Activated CD8-positive, alpha-beta T cell treated with anti-CD3 and anti-CD28 coated beads for 36 hours (primary cell): ENCODE data around the gene TENT4B. TPM values are rescaled to one million over a fixed set of nuclear protein-coding genes. Genes with fewer than 3 reads are reported as not detected.

Experiments used
- ATAC-seq: fragments of 200-7000 bp; cut with Tn5 transposase; one replicate; pipeline ENCODE4 v1.10.0; 2021; ENCODE audit warnings: mild to moderate bottlenecking, moderate library complexity
- CTCF ChIA-PET: fragments of 350-600 bp; sonication (Branson Sonifier 250); formaldehyde crosslinking; loops from one replicate; lab custom pipeline; 2021; ENCODE audit warnings: antibody characterized with exemption; lab: Charles Lee
- POLR2A ChIA-PET: fragments of 350-600 bp; sonication (Branson Sonifier 250); formaldehyde crosslinking; loops from one replicate; lab custom pipeline; 2021; ENCODE audit warnings: antibody characterized with exemption; lab: Charles Lee
- DNase-seq: peaks from one replicate; pipeline ENCODE4 v3.0.0-alpha.2; 2020
- H3K27ac Mint-ChIP-seq: one replicate; pipeline ENCODE4 v1.8.0; 2021; ENCODE audit warnings: mild to moderate bottlenecking, mixed read lengths
- H3K27me3 Mint-ChIP-seq: one replicate; pipeline ENCODE4 v1.8.0; 2021; ENCODE audit warnings: mixed read lengths
- H3K36me3 Mint-ChIP-seq: one replicate; pipeline ENCODE4 v1.8.0; 2021; ENCODE audit warnings: low read depth, mixed read lengths
- H3K4me1 Mint-ChIP-seq: one replicate; pipeline ENCODE4 v1.8.0; 2021; ENCODE audit warnings: low read depth, mixed read lengths
- H3K4me3 Mint-ChIP-seq: one replicate; pipeline ENCODE4 v1.8.0; 2021; ENCODE audit warnings: mild to moderate bottlenecking, moderate library complexity, mixed read lengths
- H3K9me3 Mint-ChIP-seq: one replicate; pipeline ENCODE4 v1.8.0; 2021; ENCODE audit warnings: mixed read lengths
- intact Hi-C: fragments of 100-400 bp; cut with micrococcal nuclease; formaldehyde crosslinking; loops from one replicate; pipeline ENCODE4 v1.10.0; 2022
- total RNA-seq, 2 experiments: library from RNA; stranded (reverse); gene quantifications; one replicate each; pipeline ENCODE4 v1.2.3, GENCODE V29; 2021
- TF ChIP-seq, protein P1 (sequence below): fragments of 200-600 bp; IDR thresholded peaks from one replicate; pipeline ENCODE4 v1.8.0; 2022; ENCODE audit warnings: antibody characterized with exemption, mild to moderate bottlenecking

TENT4B gene
- total RNA-seq, 2 experiments from 2014 or later, result 19.0 to 19.2 TPM

DNA sequence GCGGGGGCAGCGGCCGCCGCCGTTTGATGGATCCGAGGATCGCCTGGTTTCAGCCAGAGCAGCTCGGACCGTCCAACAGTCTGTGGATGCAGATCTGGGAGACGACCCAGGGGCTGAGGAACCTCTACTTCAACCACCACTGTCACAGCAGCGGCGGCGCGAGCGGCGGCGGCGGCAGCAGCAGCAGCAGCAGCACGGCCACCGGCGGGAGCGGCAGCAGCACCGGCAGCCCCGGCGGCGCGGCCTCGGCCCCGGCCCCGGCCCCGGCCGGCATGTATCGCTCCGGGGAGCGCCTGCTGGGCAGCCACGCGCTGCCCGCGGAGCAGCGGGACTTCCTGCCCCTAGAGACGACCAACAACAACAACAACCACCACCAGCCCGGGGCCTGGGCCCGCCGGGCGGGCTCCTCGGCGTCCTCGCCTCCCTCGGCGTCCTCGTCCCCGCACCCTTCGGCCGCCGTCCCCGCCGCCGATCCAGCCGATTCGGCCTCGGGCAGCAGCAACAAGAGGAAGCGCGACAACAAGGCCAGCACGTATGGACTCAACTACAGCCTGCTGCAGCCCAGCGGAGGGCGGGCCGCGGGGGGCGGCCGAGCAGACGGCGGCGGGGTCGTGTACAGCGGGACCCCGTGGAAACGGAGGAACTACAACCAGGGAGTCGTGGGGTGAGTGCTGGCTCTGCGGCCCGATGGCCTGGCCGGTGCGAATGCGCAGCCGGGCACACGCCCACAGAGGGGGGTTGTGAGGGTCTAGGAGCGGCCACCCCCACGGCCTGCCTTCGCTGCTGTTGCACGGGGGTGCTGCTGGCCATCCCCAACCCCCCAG, 702 bp downstream of the TENT4B start:
- H3K4me1 Mint-ChIP-seq, result peaks cover 38% of the 10 kb centered on the region
- peaks cover 19% of the 10 kb centered on the region for H3K36me3 Mint-ChIP-seq
- ATAC-seq, result no peak
- peak overlapping the region; percentile 83 for H3K4me3 Mint-ChIP-seq
- H3K27ac Mint-ChIP-seq, result peak overlapping the region; percentile 74
- ChIA-PET CTCF (no interaction called here), POLR2A (interaction anchor here (1.3 kb wide), 1 partner anchor 174 kb away, joined by 3 read pairs; no protein-coding TSS in a partner anchor)
- TF ChIP-seq, protein P1, sequence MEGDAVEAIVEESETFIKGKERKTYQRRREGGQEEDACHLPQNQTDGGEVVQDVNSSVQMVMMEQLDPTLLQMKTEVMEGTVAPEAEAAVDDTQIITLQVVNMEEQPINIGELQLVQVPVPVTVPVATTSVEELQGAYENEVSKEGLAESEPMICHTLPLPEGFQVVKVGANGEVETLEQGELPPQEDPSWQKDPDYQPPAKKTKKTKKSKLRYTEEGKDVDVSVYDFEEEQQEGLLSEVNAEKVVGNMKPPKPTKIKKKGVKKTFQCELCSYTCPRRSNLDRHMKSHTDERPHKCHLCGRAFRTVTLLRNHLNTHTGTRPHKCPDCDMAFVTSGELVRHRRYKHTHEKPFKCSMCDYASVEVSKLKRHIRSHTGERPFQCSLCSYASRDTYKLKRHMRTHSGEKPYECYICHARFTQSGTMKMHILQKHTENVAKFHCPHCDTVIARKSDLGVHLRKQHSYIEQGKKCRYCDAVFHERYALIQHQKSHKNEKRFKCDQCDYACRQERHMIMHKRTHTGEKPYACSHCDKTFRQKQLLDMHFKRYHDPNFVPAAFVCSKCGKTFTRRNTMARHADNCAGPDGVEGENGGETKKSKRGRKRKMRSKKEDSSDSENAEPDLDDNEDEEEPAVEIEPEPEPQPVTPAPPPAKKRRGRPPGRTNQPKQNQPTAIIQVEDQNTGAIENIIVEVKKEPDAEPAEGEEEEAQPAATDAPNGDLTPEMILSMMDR, result no peak
- DNase-seq, result peak; percentile 45
- no peaks in the 10 kb centered on the region for H3K27me3 Mint-ChIP-seq
- H3K9me3 Mint-ChIP-seq, result no peaks in the 10 kb centered on the region
- intact Hi-C loops, result loop anchor here (10.0 kb wide), 2 partner anchors 51 to 89 kb away; partner anchors contain the start of gene HEATR3

DNA sequence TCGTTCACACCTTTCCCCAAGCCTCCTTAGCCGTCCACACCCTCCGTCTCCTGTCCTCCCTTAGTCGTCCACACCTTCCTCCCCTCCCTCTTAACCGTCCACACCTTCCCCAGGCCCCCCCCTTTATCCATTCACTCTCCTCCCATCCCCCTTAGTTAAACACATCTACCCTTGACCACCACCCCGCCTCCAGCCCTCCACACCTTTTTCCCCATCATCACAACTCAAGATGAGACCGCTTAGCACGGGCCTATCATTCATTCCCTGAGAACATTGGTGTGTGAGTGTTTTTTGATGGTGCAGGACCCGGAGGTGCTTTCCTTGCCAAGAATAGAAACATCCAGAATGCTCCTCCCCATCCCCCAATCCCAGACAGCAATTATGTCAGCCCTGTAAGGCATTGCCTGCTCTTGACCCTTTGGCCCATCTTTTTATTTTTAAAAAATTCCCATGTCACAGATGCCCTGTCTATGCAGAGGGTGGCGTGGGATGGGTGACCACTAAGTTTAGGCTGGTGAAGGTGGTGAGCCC, 1.4 kb downstream of the TENT4B start:
- ChIA-PET POLR2A (interaction anchor here (1.1 to 1.6 kb wide), 2 partner anchors 12 to 90 kb away, joined by 3 to 5 read pairs; no protein-coding TSS in a partner anchor), CTCF (interaction anchor here (1.1 to 2.1 kb wide), 3 partner anchors 56 to 129 kb away, joined by 4 to 12 read pairs (median 7); partner anchors contain the start of gene CNEP1R1)
- TF ChIP-seq, protein P1, result no peak
- ATAC-seq (no peak), DNase-seq (peak; percentile 22)
- no peaks in the 10 kb centered on the region for H3K9me3 Mint-ChIP-seq
- peak overlapping the region; percentile 83 for H3K4me3 Mint-ChIP-seq
- H3K4me1 Mint-ChIP-seq, result peaks cover 45% of the 10 kb centered on the region
- peak overlapping the region; percentile 74 for H3K27ac Mint-ChIP-seq
- intact Hi-C loops, result loop anchor here (10.0 kb wide), 2 partner anchors 50 to 90 kb away; partner anchors contain the start of gene HEATR3
- H3K27me3 Mint-ChIP-seq, result no peaks in the 10 kb centered on the region
- H3K36me3 Mint-ChIP-seq, result peaks cover 21% of the 10 kb centered on the region

DNA sequence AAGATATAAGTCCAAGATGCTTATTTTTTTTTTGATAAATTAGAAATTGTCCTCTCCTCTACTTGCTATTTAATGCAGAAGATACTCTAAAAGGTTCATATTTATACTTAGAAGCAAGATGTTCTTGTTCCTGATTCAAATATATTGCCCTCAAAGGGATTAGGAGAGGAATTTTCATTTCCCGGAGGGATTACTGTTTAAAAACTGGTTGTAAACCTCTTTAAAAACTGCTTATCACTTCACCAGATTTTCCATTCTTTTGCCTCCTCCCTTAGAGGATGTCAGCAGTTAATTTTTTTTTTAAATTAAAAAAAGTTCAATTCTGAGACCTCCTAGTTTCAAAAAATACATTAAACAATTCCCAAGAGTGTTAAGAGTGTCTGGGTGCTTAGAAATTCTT, 2.8 kb downstream of the TENT4B start:
- H3K4me1 Mint-ChIP-seq, result peaks cover 56% of the 10 kb centered on the region
- POLR2A ChIA-PET, result interaction anchor here (0.7 to 1.6 kb wide), 6 partner anchors 11 to 119 kb away, joined by 3 to 5 read pairs (median 3); no protein-coding TSS in a partner anchor
- H3K27ac Mint-ChIP-seq, result peak overlapping the region; percentile 74

DNA sequence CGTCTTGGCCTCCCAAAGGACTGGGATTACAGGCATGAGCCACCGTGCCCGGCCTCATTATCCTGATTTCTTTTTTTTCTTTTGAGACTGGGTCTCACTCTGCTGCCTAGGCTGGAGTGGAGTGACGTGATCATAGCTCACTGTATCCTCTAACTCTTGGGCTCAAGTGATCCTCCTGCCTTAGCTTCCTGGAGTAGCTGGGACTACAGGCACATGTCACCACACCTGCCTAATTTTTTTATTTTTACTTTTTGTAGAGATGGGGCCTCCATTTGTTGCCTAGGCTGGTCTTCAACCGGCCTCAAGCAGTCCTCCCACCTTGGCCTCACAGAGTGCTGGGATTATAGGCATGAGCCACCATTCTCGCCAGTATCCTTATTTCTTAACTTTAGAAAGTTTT, 3.5 kb downstream of the TENT4B start:
- ATAC-seq, result no peak
- ChIA-PET POLR2A (interaction anchor here (1.0 to 1.4 kb wide), 2 partner anchors 10 to 41 kb away, joined by 3 to 4 read pairs; no protein-coding TSS in a partner anchor), CTCF (interaction anchor here (1.3 to 2.4 kb wide), 4 partner anchors 10 to 131 kb away, joined by 3 to 12 read pairs (median 8); partner anchors contain the start of gene CNEP1R1)
- intact Hi-C loops, result loop anchor here (10.0 kb wide), 2 partner anchors 48 to 92 kb away; partner anchors contain the start of gene HEATR3
- Mint-ChIP-seq H3K27me3 (no peaks in the 10 kb centered on the region), H3K4me3 (peak overlapping the region; percentile 45), H3K9me3 (no peaks in the 10 kb centered on the region), H3K4me1 (peaks cover 57% of the 10 kb centered on the region), H3K36me3 (peaks cover 30% of the 10 kb centered on the region), H3K27ac (peak overlapping the region; percentile 34)
- no peak for DNase-seq
- TF ChIP-seq, protein P1, result no peak

More for the DNA sequence above, 2.8 kb downstream of the TENT4B start:
- Mint-ChIP-seq H3K27me3 (no peaks in the 10 kb centered on the region), H3K4me3 (peak overlapping the region; percentile 83), H3K36me3 (peaks cover 30% of the 10 kb centered on the region), H3K9me3 (no peaks in the 10 kb centered on the region)
- DNase-seq (no peak), ATAC-seq (no peak)
- TF ChIP-seq, protein P1, result no peak
- CTCF ChIA-PET, result interaction anchor here (1.7 to 2.4 kb wide), 3 partner anchors 11 to 89 kb away, joined by 7 to 12 read pairs (median 12); no protein-coding TSS in a partner anchor
- intact Hi-C loops, result loop anchor here (10.0 kb wide), 2 partner anchors 49 to 91 kb away; partner anchors contain the start of gene HEATR3
